HepG2 (cell line): ENCODE measurements around the gene NECTIN2. TPM values are rescaled to one million over a fixed set of nuclear protein-coding genes. Genes with fewer than 3 reads are reported as not detected.

ENCODE experiments used
- ARHGAP35 ChIP-seq: sonication (generic); formaldehyde crosslinking; IDR thresholded peaks from 2 replicates; pipeline ENCODE4 v1.9.0; 2022; ENCODE audit warnings: mild to moderate bottlenecking, inconsistent platforms, moderate library complexity, missing genetic modification reagents, borderline replicate concordance
- CREM ChIP-seq, 2 experiments: sonication (generic) in 1 of 2; formaldehyde crosslinking in 1 of 2; IDR thresholded peaks; 2 replicates each; pipeline versions ENCODE4 v1.4.0 to v1.6.1; 2016 to 2020; ENCODE audit warnings: antibody characterized with exemption in 1 of 2, mild to moderate bottlenecking in 1 of 2, missing genetic modification reagents in 1 of 2
- KMT2B ChIP-seq: IDR thresholded peaks from 2 replicates; pipeline ENCODE4 v1.6.1; 2016; ENCODE audit warnings: missing genetic modification reagents, missing compliant biosample characterization
- LCORL ChIP-seq, 2 experiments: fragments of 450-650 bp in 1 of 2; sonication (generic) in 1 of 2; formaldehyde crosslinking in 1 of 2; IDR thresholded peaks; 2 replicates each; pipeline versions ENCODE4 v1.5.0 to v1.6.1; 2017 to 2020; ENCODE audit warnings: antibody characterized with exemption in 1 of 2, missing genetic modification reagents in 1 of 2
- NFE2L1 ChIP-seq: sonication (generic); formaldehyde crosslinking; IDR thresholded peaks from 2 replicates; pipeline ENCODE4 v1.4.0; 2020; ENCODE audit warnings: missing genetic modification reagents, mild to moderate bottlenecking, borderline replicate concordance
- NR2F6 ChIP-seq, 2 experiments: IDR thresholded peaks; 2 replicates each; pipeline ENCODE4 v1.6.1; 2016; ENCODE audit warnings: antibody characterized with exemption in 1 of 2, mild to moderate bottlenecking in 1 of 2
- RAD51 ChIP-seq: fragments of 450-650 bp; IDR thresholded peaks from 2 replicates; pipeline ENCODE4 v1.6.1; 2016; ENCODE audit warnings: borderline replicate concordance
- SP5 ChIP-seq: IDR thresholded peaks from 2 replicates; pipeline ENCODE4 v1.6.1; 2016; ENCODE audit warnings: low read depth, borderline replicate concordance
- ZNF230 ChIP-seq: sonication (generic); formaldehyde crosslinking; IDR thresholded peaks from 2 replicates; pipeline ENCODE4 v1.4.0; 2020; ENCODE audit warnings: mild to moderate bottlenecking, missing genetic modification reagents
- ZNF33B ChIP-seq: sonication (generic); formaldehyde crosslinking; IDR thresholded peaks from 2 replicates; pipeline ENCODE4 v1.5.1; 2020; ENCODE audit warnings: mild to moderate bottlenecking, missing genetic modification reagents
- ZNF672 ChIP-seq: sonication (generic); formaldehyde crosslinking; IDR thresholded peaks from 2 replicates; pipeline ENCODE4 v1.8.1; 2022; ENCODE audit warnings: missing genetic modification reagents
- ZNF746 ChIP-seq: sonication (generic); formaldehyde crosslinking; IDR thresholded peaks from 2 replicates; pipeline ENCODE4 v1.8.0; 2022; ENCODE audit warnings: mild to moderate bottlenecking, missing genetic modification reagents
- ZNF768 ChIP-seq: sonication (generic); formaldehyde crosslinking; IDR thresholded peaks from 2 replicates; pipeline ENCODE4 v1.4.0; 2020; ENCODE audit warnings: missing genetic modification reagents
- polyA plus RNA-seq, 8 experiments: library from polyadenylated mRNA; depleted of rRNA in 3 of 8; stranded (reverse) in 7 of 8; unstranded in 1 of 8; fragments of >200 nt; fragmentation: Illumina TruSeq in 4 of 8; extraction: Trizol in 4 of 8; gene quantifications; 2 replicates each; pipeline versions ENCODE4 v1.2.1 to v1.2.3, GENCODE V29; 2011 to 2016; ENCODE audit warnings: low read depth in 4 of 8, missing spikeins in 1 of 8, mixed read lengths in 1 of 8; ENCODE audit not compliant: insufficient read depth in 1 of 8
- total RNA-seq, 5 experiments: library from RNA; depleted of rRNA; stranded (reverse); fragments of >200 nt; fragmentation: Illumina TruSeq; extraction: Trizol; gene quantifications; 2 replicates each; pipeline ENCODE4 v1.2.3, GENCODE V29; 2016; ENCODE audit warnings: low read depth in 1 of 5
- TF ChIP-seq, protein P1 (sequence below): sonication (generic); formaldehyde crosslinking; IDR thresholded peaks from 2 replicates; pipeline ENCODE4 v1.5.1; 2020; ENCODE audit warnings: missing genetic modification reagents, mild to moderate bottlenecking, borderline replicate concordance
- TF ChIP-seq, protein P2 (sequence below): sonication (generic); formaldehyde crosslinking; IDR thresholded peaks from 2 replicates; pipeline ENCODE4 v1.8.0; 2022; ENCODE audit warnings: missing genetic modification reagents, low read depth, mild to moderate bottlenecking, borderline replicate concordance
- TF ChIP-seq, protein P3 (sequence below): IDR thresholded peaks from 2 replicates; pipeline ENCODE4 v1.6.1; 2016; ENCODE audit warnings: missing compliant biosample characterization, missing genetic modification reagents, borderline replicate concordance
- TF ChIP-seq, protein P4 (sequence below): IDR thresholded peaks from 2 replicates; pipeline ENCODE4 v1.6.1; 2016; ENCODE audit warnings: low read depth, missing genetic modification reagents, missing compliant biosample characterization
- TF ChIP-seq, protein P5 (sequence below): sonication (generic); formaldehyde crosslinking; IDR thresholded peaks from 2 replicates; pipeline ENCODE4 v1.4.0; 2020; ENCODE audit warnings: missing genetic modification reagents
- TF ChIP-seq, protein P6 (sequence below): sonication (generic); formaldehyde crosslinking; IDR thresholded peaks from 2 replicates; pipeline ENCODE4 v1.8.0; 2022; ENCODE audit warnings: missing genetic modification reagents, mild to moderate bottlenecking, borderline replicate concordance

The NECTIN2 gene
- total and polyA plus RNA-seq, 2 of the 13 experiments (the other 11 are each of a cell fraction or from before 2014, with no cell fraction given): 75.4 to 114 TPM

DNA sequence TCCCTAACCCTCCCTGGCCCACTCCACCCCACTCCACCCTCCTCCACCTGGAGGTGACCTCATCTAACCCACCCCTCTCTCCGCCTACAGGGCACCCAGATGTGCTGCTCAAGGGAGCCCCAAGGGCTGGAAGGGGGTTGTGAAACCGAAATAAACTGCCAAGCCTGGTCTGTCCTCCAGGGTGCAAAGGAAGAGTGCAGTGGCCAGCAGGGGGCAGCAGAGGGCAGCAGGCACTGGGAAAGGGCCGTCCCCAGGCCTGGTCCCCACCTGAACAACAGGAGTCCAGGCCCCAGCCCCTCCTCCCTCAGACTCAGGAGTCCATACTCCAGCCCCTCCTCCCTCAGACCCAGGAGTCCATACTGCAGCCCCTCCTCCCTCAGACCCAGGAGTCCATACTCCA is 45.6 kb upstream of the NECTIN2 start (continued):
- peak; percentile 24; the same call in 1 of the 2 replicates for TF ChIP-seq CREM (IDR thresholded peaks at IDR 0.05)
- no peak for TF ChIP-seq CREM (CRISPR knock-in tag; IDR thresholded peaks at IDR 0.05)
- TF ChIP-seq, protein P1, sequence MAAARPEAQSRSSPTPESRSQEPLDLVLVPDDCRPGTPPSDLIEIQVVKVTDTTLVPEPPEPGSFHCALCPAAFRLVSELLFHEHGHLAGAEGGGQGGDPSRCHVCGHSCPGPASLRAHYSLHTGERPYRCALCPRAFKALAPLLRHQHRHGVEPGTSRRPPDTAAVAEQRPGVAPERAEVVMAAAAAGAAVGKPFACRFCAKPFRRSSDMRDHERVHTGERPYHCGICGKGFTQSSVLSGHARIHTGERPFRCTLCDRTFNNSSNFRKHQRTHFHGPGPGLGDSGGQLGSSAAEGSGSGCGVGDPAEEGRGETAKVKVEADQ (CRISPR knock-in tag): no peak
- TF ChIP-seq, protein P2, sequence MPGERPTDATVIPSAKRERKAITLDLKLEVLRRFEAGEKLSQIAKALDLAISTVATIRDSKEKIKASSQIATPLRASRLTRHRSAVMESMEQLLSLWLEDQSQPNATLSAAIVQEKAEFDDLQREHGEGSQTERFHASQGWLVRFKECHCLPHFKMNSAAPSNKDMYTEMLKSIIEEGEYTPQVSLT: no peak
- TF ChIP-seq, protein P3, sequence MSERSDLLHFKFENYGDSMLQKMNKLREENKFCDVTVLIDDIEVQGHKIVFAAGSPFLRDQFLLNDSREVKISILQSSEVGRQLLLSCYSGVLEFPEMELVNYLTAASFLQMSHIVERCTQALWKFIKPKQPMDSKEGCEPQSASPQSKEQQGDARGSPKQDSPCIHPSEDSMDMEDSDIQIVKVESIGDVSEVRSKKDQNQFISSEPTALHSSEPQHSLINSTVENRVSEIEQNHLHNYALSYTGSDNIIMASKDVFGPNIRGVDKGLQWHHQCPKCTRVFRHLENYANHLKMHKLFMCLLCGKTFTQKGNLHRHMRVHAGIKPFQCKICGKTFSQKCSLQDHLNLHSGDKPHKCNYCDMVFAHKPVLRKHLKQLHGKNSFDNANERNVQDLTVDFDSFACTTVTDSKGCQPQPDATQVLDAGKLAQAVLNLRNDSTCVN (CRISPR knock-in tag): 0 out of 2 replicates have a peak, but pooled peaks have one; percentile 25
- TF ChIP-seq, protein P4, sequence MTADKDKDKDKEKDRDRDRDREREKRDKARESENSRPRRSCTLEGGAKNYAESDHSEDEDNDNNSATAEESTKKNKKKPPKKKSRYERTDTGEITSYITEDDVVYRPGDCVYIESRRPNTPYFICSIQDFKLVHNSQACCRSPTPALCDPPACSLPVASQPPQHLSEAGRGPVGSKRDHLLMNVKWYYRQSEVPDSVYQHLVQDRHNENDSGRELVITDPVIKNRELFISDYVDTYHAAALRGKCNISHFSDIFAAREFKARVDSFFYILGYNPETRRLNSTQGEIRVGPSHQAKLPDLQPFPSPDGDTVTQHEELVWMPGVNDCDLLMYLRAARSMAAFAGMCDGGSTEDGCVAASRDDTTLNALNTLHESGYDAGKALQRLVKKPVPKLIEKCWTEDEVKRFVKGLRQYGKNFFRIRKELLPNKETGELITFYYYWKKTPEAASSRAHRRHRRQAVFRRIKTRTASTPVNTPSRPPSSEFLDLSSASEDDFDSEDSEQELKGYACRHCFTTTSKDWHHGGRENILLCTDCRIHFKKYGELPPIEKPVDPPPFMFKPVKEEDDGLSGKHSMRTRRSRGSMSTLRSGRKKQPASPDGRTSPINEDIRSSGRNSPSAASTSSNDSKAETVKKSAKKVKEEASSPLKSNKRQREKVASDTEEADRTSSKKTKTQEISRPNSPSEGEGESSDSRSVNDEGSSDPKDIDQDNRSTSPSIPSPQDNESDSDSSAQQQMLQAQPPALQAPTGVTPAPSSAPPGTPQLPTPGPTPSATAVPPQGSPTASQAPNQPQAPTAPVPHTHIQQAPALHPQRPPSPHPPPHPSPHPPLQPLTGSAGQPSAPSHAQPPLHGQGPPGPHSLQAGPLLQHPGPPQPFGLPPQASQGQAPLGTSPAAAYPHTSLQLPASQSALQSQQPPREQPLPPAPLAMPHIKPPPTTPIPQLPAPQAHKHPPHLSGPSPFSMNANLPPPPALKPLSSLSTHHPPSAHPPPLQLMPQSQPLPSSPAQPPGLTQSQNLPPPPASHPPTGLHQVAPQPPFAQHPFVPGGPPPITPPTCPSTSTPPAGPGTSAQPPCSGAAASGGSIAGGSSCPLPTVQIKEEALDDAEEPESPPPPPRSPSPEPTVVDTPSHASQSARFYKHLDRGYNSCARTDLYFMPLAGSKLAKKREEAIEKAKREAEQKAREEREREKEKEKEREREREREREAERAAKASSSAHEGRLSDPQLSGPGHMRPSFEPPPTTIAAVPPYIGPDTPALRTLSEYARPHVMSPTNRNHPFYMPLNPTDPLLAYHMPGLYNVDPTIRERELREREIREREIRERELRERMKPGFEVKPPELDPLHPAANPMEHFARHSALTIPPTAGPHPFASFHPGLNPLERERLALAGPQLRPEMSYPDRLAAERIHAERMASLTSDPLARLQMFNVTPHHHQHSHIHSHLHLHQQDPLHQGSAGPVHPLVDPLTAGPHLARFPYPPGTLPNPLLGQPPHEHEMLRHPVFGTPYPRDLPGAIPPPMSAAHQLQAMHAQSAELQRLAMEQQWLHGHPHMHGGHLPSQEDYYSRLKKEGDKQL: no peak
- TF ChIP-seq NR2F6 (IDR thresholded peaks at IDR 0.05): no peak
- TF ChIP-seq NR2F6 (CRISPR knock-in tag; IDR thresholded peaks at IDR 0.05): peak; percentile 46
- TF ChIP-seq, protein P5, sequence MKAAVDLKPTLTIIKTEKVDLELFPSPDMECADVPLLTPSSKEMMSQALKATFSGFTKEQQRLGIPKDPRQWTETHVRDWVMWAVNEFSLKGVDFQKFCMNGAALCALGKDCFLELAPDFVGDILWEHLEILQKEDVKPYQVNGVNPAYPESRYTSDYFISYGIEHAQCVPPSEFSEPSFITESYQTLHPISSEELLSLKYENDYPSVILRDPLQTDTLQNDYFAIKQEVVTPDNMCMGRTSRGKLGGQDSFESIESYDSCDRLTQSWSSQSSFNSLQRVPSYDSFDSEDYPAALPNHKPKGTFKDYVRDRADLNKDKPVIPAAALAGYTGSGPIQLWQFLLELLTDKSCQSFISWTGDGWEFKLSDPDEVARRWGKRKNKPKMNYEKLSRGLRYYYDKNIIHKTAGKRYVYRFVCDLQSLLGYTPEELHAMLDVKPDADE (CRISPR knock-in tag): no peak
- TF ChIP-seq ZNF746 (CRISPR knock-in tag): peak; percentile 49; the same call in 1 of the 2 replicates
- TF ChIP-seq RAD51: no peak
- TF ChIP-seq ZNF768 (CRISPR knock-in tag): peak; percentile 25; the same call in 1 of the 2 replicates
- no peak for TF ChIP-seq ARHGAP35 (CRISPR knock-in tag)
- 0 out of 2 replicates have a peak, but pooled peaks have one; percentile 47 for TF ChIP-seq ZNF230 (CRISPR knock-in tag)
- peak; percentile 71; the same call in 1 of the 2 replicates for TF ChIP-seq SP5 (CRISPR knock-in tag)
- TF ChIP-seq ZNF672 (CRISPR knock-in tag): no peak
- no peak for TF ChIP-seq NFE2L1 (CRISPR knock-in tag)
- no peak for TF ChIP-seq LCORL (IDR thresholded peaks at IDR 0.05)
- TF ChIP-seq LCORL (CRISPR knock-in tag; IDR thresholded peaks at IDR 0.05): peak; percentile 95
- TF ChIP-seq ZNF33B (CRISPR knock-in tag): 0 out of 2 replicates have a peak, but pooled peaks have one; percentile 48
- TF ChIP-seq KMT2B: 0 out of 2 replicates have a peak, but pooled peaks have one; percentile 20
- TF ChIP-seq, protein P6, sequence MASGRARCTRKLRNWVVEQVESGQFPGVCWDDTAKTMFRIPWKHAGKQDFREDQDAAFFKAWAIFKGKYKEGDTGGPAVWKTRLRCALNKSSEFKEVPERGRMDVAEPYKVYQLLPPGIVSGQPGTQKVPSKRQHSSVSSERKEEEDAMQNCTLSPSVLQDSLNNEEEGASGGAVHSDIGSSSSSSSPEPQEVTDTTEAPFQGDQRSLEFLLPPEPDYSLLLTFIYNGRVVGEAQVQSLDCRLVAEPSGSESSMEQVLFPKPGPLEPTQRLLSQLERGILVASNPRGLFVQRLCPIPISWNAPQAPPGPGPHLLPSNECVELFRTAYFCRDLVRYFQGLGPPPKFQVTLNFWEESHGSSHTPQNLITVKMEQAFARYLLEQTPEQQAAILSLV (CRISPR knock-in tag): 0 out of 2 replicates have a peak, but pooled peaks have one; percentile 50
